GM20431 (cell line): ENCODE data around the gene EMILIN3.

ENCODE experiments used
- in situ Hi-C: fragments of 300-500 bp; cut with MseI, MboI; formaldehyde crosslinking; loops from one replicate; pipeline ENCODE4 v1.15.0; 2020; ENCODE audit warnings: low sequenced_read_pairs; ENCODE audit not compliant: unreplicated experiment

EMILIN3 gene

DNA sequence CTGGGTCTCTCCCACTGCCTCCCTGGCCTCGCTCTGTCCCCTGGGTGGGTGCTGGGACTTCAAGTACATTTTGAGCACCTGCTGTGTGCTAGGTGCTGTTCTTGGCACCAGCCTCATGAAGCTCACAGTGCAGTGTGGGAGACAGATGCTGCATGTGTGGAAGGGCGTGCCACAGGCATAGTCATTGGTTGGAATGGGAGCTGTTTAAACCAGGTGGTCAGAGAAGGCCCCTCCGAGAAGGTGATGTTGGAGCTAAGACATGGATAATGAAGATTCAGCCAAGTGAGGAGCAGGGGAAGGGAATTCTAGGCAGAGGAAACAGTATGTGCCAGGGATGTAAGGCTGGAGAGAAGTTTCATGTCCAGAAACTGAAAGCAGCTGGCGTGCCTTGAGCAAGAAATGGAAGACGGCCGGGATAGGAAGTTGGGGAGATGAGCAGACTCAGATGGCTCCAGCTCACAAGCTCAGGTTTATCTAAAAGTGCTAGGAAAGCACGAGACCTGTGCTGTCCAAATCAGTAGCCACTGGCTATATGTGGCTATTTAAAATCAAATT is 16.1 kb downstream of the EMILIN3 start:
- in situ Hi-C loops: no loop called here

DNA sequence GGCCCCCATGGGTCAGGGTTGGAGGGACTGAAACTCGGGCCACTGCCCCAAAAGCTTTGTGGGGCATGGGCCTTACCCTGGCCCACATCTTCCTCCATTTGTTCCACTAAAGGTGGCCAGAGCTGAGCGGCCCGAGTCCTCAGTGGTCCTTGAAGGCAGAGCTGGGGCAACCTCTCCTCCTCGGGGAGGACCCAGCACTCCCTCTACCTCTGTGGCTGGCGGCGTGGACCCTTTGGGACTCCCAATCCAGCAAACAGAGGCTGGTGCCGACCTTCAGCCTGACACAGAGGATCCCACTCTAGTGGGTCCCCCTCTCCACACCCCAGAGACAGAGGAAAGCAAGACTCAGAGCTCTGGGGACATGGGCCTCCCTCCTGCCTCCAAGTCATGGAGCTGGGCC is 16.7 kb downstream of the EMILIN3 start:
- in situ Hi-C loops: loop anchor here (10.0 to 25.0 kb wide), 2 partner anchors 165 to 388 kb away; no protein-coding TSS in a partner anchor

- in situ Hi-C loops: loop anchor here (10.0 to 25.0 kb wide), 2 partner anchors 164 to 387 kb away; no protein-coding TSS in a partner anchor
Measured at GRCh38 chr20:41349266-41349665, 17.4 kb downstream of the EMILIN3 start.

DNA sequence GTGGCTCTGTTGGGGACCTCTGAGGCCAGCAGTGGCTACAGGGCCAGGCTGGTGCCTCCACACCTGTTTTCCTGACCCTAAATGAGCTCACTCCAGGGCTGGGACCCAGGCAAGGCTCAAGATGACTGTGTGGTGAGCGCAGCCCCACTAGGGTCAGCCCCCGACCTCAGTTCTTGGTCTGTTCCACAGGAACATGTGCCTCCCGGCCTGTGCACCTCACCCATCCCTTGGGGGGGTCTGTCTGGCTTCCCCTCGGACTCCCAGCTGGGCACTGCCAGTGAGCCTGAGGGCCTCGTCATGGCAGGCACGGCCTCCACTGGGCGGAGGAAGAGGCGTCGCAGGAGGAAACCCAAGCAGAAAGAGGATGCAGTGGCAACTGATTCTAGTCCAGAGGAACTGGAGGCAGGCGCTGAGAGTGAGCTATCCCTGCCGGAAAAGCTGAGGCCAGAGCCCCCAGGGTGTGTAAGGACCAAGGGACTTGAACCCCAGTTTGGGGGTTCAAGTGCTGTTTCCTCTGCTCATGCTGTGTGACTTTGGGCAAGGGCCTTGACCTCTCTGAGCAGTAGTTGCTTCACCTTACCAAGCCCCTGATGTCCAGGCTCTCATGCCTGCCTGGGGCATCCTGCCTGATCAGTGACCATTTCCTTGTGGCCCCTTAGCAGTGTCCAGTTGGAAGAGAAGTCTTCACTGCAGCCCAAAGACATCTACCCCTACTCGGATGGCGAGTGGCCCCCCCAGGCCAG is 18.0 kb downstream of the EMILIN3 start:
- in situ Hi-C loops: loop anchor here (10.0 to 25.0 kb wide), 2 partner anchors 164 to 386 kb away; no protein-coding TSS in a partner anchor

- in situ Hi-C loops: loop anchor here (10.0 to 25.0 kb wide), 2 partner anchors 163 to 385 kb away; no protein-coding TSS in a partner anchor
Measured at GRCh38 chr20:41347523-41348429, 18.8 kb downstream of the EMILIN3 start.

DNA sequence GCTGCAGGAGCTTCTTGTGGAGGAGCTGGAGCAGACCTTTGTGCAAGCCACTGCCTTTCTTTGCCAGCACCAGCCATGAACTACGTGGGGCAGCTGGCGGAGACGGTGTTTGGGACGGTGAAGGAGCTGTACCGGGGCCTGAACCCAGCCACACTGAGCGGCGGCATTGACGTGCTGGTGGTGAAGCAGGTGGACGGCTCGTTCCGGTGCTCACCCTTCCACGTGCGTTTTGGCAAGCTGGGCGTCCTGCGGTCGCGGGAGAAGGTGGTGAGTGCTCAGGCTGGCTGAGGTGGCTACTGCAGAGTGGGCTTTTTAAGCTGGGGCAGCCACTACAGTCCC is 20.9 kb downstream of the EMILIN3 start:
- in situ Hi-C loops: loop anchor here (10.0 to 25.0 kb wide), 2 partner anchors 161 to 383 kb away; no protein-coding TSS in a partner anchor

DNA sequence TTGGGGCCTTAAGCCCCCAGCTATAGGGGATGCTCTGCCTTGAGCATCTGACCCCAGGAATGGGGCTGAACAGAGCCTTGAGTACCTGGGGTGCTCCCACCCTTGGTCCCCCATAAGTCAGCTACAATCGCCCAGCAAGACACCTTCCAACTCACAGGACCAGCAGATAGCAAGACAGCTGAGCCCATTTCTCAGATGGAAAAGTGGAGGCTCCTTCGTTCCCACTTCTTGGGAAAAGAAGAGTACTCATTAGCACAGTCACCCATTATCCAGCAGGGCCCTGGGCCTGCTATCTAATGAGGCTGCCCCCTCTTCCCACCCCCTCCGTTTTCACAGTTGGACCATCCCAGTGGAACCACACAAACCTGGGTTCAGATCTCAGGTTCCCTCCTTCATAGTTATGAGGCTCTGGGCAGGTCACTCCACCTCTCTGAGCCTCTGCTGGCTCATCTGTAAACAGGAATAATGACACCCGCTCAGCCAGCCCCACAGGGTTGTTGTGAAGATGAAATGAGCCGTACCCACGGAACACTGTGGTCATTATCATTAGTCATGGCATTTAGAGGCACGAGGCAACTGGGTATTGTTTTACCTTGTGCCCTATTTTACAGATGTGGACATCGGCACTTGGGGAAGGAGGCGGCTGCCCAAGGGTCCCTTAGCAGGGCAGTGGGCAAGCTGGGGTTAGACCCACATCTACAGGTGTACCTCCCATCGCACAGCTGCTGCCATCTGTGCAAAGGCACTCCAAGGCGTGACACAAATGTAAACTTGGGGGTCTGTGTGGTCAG is 21.5 kb downstream of the EMILIN3 start:
- in situ Hi-C loops: loop anchor here (10.0 to 25.0 kb wide), 2 partner anchors 160 to 383 kb away; no protein-coding TSS in a partner anchor

DNA sequence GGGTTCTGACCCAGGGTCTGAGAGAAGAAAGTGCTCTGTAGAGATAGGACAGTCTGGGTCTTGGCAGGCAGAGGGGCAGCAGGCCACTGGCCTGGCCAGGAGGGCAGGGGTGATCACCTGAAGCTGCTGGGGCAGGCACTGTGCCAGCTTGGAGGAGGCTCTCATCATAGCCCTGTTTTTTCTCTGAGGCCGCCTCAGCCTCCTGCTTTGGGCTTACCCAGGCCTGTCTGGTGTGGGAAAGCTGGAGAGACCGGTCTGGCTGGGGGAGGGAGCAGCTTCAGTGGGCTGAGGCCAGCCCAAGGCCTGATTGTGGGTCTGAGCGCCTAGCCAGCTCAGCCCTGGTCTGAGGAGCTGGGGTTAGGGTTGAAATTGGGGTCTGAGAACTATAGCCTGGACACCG is 22.1 kb downstream of the EMILIN3 start:
- in situ Hi-C loops: loop anchor here (10.0 to 25.0 kb wide), 2 partner anchors 160 to 382 kb away; no protein-coding TSS in a partner anchor

GRCh38 chr20:41342474-41343464 is 23.8 kb downstream of the EMILIN3 start:
- in situ Hi-C loops: loop anchor here (10.0 to 25.0 kb wide), 2 partner anchors 158 to 380 kb away; no protein-coding TSS in a partner anchor

GRCh38 chr20:41340327-41341055 is 26.1 kb downstream of the EMILIN3 start, which contains the start of gene LPIN3:
LPIN3 (plus strand) TSS chr20:41340821; CDS start chr20:41345804, 4,983 bp downstream.
- in situ Hi-C loops: loop anchor here (10.0 to 25.0 kb wide), 2 partner anchors 156 to 378 kb away; no protein-coding TSS in a partner anchor

- in situ Hi-C loops: loop anchor here (10.0 to 25.0 kb wide), 2 partner anchors 155 to 378 kb away; no protein-coding TSS in a partner anchor
Measured at GRCh38 chr20:41339957-41340326, 26.7 kb downstream of the EMILIN3 start.

DNA sequence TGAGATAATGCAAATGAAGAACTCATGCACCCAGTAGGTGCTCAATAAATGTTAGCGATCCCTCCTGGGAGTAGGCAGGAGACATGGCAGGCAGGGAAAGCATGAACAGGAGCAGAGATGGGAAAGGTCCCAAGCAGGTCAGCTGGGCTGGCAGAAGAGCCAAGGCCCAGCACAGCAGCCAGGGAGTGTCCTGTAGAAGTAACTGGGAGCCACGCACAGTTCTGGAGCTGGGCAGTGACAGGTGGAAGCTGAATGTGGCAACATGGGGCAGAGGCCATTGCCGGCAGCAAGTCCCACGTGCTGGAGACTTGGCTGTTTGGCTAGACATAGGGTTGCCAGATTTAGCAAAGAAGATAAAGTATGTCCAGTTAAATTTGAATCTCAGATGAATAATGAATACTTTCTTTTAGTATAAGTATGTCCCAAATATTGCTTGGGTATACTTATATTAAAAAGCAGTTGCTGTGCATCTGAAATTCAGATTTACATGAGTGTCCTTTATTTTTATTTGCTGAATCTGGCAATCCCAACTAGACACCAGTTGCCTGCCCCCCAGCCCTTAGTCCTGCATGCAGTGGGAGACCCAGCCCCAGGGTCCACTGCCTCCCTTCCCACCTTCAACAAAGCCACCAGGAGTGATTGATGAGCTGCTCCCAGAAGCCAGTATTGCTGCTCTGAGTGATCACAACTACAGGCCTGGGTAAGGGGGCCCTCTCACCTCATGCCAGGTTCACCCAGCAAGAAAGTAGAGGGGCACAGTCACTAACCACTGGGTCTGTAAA is 29.7 kb downstream of the EMILIN3 start:
- in situ Hi-C loops: loop anchor here (25.0 kb wide), 1 partner anchor 375 kb away; no protein-coding TSS in a partner anchor

DNA sequence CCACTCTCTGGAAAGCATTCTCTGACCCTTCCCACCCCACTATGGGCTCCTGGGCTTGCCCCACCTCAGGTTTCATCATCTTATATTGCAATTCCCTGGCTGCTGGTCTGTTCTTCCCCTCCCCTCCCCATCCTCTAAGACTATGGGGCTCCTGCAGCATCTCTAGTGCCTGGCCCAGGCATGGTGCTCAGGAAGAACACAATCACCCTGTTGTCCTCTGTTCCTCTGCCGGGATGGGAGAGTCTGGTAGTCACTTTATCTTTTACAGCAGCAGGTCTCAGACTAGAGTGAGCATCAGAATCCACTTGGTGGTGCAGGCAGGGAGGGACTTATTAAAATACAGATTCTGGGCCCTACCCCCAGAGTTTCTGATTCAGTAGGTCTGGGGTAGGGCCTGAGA is 31.0 kb downstream of the EMILIN3 start:
- in situ Hi-C loops: loop anchor here (25.0 kb wide), 1 partner anchor 373 kb away; no protein-coding TSS in a partner anchor

DNA sequence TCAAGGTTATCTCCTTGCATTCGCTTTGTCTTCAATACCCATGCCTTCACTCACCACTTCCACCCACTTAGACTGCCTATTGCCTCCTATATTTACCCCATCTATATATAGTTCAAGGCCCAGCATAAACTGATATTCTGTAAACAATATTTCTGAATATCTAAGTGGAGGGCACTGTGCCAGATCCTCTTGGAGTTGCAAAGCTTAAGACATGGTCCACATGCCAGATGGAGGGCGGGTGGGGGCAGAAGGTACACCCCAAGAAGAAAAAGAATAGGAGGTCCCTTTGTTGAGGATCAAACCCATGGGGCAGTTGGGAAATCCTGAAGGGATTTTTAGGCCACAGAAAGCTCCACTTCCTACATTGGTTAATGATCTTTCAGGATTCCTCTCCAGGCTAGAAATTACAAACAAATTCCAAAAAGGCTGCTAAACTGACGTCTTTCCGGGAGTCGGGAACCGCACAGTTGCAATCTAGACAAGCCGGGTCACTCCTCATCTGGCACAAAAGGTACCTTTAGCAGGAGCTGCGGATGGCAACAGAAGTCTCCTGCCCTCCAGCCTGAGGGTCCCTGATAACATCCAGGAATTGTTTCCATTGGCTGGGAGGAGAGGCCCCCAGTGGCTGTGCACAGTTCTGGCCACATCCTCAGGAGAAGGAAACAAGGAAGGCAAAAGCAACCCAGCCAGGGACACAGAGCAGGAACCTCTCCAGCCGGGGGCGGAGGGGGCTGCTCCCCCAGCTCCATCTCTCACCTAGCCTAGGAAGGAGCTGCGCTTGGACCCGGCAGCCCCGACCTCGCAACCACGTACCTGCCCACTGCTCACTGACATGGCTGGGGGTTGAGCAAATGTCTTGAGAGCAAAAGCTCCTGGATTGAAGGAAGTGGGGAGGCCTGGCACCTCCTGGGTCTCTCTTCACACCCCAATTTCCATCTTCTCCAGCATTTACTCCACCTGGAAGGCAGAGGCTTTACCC is 31.9 kb downstream of the EMILIN3 start:
- in situ Hi-C loops: loop anchor here (25.0 kb wide), 1 partner anchor 372 kb away; no protein-coding TSS in a partner anchor

GRCh38 chr20:41334036-41334435 is 32.6 kb downstream of the EMILIN3 start:
- in situ Hi-C loops: loop anchor here (25.0 kb wide), 1 partner anchor 372 kb away; no protein-coding TSS in a partner anchor
